ENCODE measurements around the gene POMT2. TPM values are rescaled to one million over a fixed set of nuclear protein-coding genes. Genes with fewer than 3 reads are reported as not detected.
A peak's percentile ranks its signal among the peaks of the same experiment; 100 is the strongest.

Gene POMT2
- total RNA-seq, 1 donor from 2014 or later, result 34.7 TPM

GRCh38 chr14:77302926-77303325 is 17.8 kb downstream of the POMT2 start:
- Mint-ChIP-seq H3K27me3 (ENCODE audit: low read depth) (no peaks in the 10 kb centered on the region), H3K4me3 (ENCODE audit: unreplicated experiment) (no peak overlapping the region), H3K4me1 (ENCODE audit: low read depth) (peaks cover 65% of the 10 kb centered on the region), H3K36me3 (ENCODE audit: low read depth) (peaks cover 11% of the 10 kb centered on the region), H3K27ac (ENCODE audit: unreplicated experiment) (peak overlapping the region; percentile 98), H3K9me3 (ENCODE audit: low read depth) (no peaks in the 10 kb centered on the region)
- no peak for TF ChIP-seq CTCF (IDR thresholded peaks at IDR 0.05)
- DNase-seq (ENCODE audit: low spot score), result no peak

- Mint-ChIP-seq H3K4me1 (ENCODE audit: low read depth) (peaks cover 48% of the 10 kb centered on the region), H3K27ac (ENCODE audit: unreplicated experiment) (peak overlapping the region; percentile 74)
Measured at GRCh38 chr14:77301103-77301502, 19.6 kb downstream of the POMT2 start.

GRCh38 chr14:77299771-77300170 is 20.9 kb downstream of the POMT2 start:
- H3K27ac Mint-ChIP-seq (ENCODE audit: unreplicated experiment), result no peak overlapping the region
- no peaks in the 10 kb centered on the region for H3K27me3 Mint-ChIP-seq (ENCODE audit: low read depth)
- no peak overlapping the region for H3K4me3 Mint-ChIP-seq (ENCODE audit: unreplicated experiment)
- peaks cover 23% of the 10 kb centered on the region for H3K36me3 Mint-ChIP-seq (ENCODE audit: low read depth)
- TF ChIP-seq CTCF (IDR thresholded peaks at IDR 0.05), result no peak
- DNase-seq (ENCODE audit: low spot score), result no peak
- peaks cover 35% of the 10 kb centered on the region for H3K4me1 Mint-ChIP-seq (ENCODE audit: low read depth)
- no peaks in the 10 kb centered on the region for H3K9me3 Mint-ChIP-seq (ENCODE audit: low read depth)

More at GRCh38 chr14:77301103-77301502, 19.6 kb downstream of the POMT2 start:
- Mint-ChIP-seq H3K4me3 (ENCODE audit: unreplicated experiment) (no peak overlapping the region), H3K9me3 (ENCODE audit: low read depth) (no peaks in the 10 kb centered on the region), H3K27me3 (ENCODE audit: low read depth) (no peaks in the 10 kb centered on the region), H3K36me3 (ENCODE audit: low read depth) (peaks cover 18% of the 10 kb centered on the region)
- no peak for DNase-seq (ENCODE audit: low spot score)
- TF ChIP-seq CTCF (IDR thresholded peaks at IDR 0.05), result peak; percentile 93

- no peak overlapping the region for H3K4me3 Mint-ChIP-seq (ENCODE audit: unreplicated experiment)
Measured at GRCh38 chr14:77296906-77297305, 23.8 kb downstream of the POMT2 start.

GRCh38 chr14:77296155-77296554 is 24.5 kb downstream of the POMT2 start:
- H3K4me3 Mint-ChIP-seq (ENCODE audit: unreplicated experiment), result no peak overlapping the region
- no peaks in the 10 kb centered on the region for H3K9me3 Mint-ChIP-seq (ENCODE audit: low read depth)
- peaks cover 22% of the 10 kb centered on the region for H3K36me3 Mint-ChIP-seq (ENCODE audit: low read depth)
- peaks cover 5% of the 10 kb centered on the region for H3K4me1 Mint-ChIP-seq (ENCODE audit: low read depth)
- TF ChIP-seq CTCF (IDR thresholded peaks at IDR 0.05), result no peak
- no peaks in the 10 kb centered on the region for H3K27me3 Mint-ChIP-seq (ENCODE audit: low read depth)
- H3K27ac Mint-ChIP-seq (ENCODE audit: unreplicated experiment), result no peak overlapping the region
- DNase-seq (ENCODE audit: low spot score), result no peak

More at GRCh38 chr14:77296906-77297305, 23.8 kb downstream of the POMT2 start:
- no peaks in the 10 kb centered on the region for H3K9me3 Mint-ChIP-seq (ENCODE audit: low read depth)
- TF ChIP-seq CTCF (IDR thresholded peaks at IDR 0.05), result no peak
- H3K4me1 Mint-ChIP-seq (ENCODE audit: low read depth), result peaks cover 10% of the 10 kb centered on the region
- peak; percentile 30 for DNase-seq (ENCODE audit: low spot score)
- H3K27me3 Mint-ChIP-seq (ENCODE audit: low read depth), result no peaks in the 10 kb centered on the region
- peaks cover 22% of the 10 kb centered on the region for H3K36me3 Mint-ChIP-seq (ENCODE audit: low read depth)
- no peak overlapping the region for H3K27ac Mint-ChIP-seq (ENCODE audit: unreplicated experiment)

Measured in chondrocyte (in vitro differentiated cells).